ENCODE data around the gene SDK2.
"Not testable (repeated sequence)": the region's sequence is repeated elsewhere in the genome, so short reads cannot be mapped to it uniquely, and the experiment has no call there.

The SDK2 gene

DNA sequence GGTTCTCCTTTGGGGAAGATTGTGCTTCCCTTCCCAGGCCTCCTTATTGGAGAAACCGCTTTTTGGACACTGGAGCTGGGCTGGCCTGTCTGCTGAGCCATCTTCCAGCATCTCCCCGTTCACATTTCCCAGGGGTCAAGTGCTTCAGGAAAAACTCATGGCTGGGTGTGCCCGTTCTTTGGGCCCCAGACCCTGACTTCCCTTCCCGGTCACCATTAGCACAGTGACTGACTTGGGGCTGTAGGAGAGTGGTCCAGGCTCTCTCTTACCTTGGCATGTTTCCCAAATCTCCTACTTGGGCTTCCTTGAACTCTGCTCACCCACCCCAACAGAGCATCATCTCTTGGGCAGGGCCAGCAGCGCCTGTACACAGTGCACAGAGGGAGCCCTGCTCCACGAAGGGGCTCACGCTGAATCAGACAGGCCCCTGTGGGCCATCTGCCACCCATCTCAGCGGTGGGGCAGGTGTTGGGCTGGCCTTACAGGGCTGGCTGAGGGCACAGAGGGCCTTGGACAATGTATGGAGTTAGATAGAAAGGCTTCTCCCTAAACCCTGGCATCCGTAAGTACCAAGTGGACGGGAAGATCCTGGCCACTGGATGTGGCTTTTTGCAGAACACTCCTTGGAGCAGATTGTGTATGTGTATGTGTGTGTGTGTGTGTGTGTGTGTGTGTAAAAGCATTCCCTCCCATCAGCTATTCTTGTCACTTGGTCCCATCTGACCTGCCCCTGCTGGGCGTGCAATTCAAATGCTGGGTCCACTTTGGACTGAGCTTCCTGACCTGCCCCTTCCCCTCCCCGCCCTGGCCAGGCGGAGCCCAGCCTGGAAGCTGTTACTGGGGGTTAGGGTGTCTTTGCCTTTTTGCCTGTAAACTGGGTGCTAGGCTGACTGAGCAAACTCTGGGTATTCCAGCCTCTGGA is 307.6 kb downstream of the SDK2 start:
- no peak for DNase-seq

GRCh38 chr17:73335591-73336407 is 308.4 kb downstream of the SDK2 start:
- DNase-seq: no peak

GRCh38 chr17:73334771-73335513 is 309.3 kb downstream of the SDK2 start:
- DNase-seq: no peak

- not testable (repeated sequence) for DNase-seq
Measured at GRCh38 chr17:73333445-73333844, 310.8 kb downstream of the SDK2 start.

- no peak for DNase-seq
Measured at GRCh38 chr17:73331060-73331459, 313.2 kb downstream of the SDK2 start.

GRCh38 chr17:73327676-73328075 is 316.6 kb downstream of the SDK2 start:
- DNase-seq: no peak

DNA sequence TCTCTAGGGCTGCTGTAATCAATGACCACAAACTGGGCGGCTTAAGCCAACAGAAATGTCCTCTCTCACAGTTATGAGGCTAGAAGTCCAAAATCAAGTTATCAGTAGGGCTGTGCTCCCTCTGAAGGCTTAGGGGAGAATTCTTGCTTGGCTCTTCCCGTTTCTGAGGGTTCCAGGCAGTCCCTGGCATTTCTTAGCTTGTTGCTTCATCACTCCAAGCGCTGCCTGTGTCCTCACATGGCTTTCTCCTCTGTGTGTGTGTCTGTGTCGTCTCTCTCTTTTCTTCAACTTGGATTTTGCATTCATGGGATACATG is 318.8 kb downstream of the SDK2 start:
- no peak for DNase-seq

DNA sequence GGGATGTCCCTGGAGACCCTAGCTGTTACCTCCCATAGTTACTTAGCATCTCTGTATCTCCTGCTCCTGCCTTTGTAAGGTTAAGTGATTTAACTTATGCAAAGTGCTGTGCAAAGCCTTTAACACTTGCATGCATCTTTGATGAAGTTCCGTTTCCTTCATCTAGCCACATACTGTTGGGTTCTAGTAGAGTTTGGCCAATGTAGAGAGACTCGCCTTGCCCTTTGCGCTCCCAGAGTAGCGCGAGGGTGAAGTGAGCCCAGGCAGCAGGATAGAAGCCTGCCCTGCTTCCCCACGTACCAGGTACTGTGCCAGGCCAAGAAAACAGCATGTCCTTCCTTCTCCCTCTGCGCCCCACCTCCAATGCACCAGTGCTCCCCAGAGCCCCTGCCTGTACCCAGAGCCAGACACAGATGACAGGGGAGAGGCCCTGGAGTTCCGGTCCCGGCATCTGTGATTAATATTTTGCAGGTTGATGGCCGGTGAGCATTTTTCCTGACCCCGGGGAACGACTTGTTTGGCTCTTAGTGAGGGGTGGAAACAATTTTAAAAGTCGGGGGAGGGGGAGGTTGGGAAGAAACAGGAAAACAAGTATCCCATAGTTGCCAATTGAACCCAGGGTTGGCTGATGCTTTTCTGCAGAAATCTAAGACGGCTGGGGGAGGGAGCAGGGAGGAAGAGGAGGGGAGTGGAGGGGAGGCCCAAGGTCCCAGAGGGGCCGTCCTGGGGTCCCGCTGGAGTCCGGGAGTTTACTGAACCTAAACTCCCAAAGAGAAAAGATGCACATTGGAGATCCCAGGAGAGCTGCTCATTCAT is 319.3 kb downstream of the SDK2 start:
- no peak for DNase-seq

- DNase-seq: no peak
Measured at GRCh38 chr17:73324160-73324475, 320.1 kb downstream of the SDK2 start.

- no peak for DNase-seq
Measured at GRCh38 chr17:73323409-73324159, 320.7 kb downstream of the SDK2 start.

DNA sequence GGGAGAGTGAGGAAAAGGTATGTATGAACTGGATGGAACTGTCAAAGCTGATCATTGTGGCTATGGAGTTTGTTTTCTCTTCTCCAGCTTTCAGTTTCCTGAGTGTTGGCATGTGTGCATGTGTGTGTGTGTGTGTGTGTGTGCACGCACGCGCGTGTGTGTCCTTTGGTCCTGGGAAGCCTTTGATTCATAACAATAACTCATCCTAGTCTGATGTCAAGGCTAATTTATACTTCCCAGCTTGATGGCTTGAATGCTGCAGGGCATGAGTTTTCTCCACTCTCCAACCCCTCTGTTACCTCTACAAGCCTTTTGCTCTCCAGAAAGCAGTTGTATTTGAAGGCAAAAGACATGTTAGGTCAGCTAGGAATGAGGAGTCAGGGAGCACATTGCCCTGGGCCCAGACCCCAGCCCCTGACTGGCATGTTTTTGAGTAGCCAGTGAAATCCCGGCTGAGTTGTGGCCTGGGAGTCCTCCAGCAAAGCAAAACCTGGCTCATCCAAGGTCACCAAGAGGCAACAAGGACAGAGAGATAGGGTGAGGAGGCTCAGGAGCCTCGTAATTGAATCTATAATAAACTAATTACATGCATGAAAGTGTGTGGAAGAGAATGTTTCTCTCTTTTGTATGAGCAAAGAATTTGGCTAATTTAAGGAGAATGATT is 323.5 kb downstream of the SDK2 start:
- no peak for DNase-seq

DNA sequence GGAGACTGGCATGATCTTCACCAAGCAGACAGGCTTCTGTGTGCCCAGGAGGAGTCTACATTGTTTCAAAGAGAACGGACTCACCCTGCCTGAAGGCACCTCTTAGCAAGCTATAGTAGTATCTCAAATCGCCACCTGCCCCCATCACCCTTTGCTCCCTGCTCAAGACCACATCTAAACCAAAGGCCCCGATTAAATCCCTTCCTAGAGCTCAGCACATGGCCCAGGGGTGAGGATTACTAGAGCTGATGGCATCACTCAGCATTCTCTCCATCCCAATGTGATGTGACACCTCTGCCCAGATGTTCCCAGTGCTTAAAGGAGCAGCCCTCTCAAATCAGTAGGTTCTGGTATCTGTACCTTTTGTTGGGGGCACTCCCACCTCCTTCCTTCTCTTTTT is 324.5 kb downstream of the SDK2 start:
- DNase-seq: no peak

- DNase-seq: no peak
Measured at GRCh38 chr17:73318836-73319235, 325.4 kb downstream of the SDK2 start.

DNA sequence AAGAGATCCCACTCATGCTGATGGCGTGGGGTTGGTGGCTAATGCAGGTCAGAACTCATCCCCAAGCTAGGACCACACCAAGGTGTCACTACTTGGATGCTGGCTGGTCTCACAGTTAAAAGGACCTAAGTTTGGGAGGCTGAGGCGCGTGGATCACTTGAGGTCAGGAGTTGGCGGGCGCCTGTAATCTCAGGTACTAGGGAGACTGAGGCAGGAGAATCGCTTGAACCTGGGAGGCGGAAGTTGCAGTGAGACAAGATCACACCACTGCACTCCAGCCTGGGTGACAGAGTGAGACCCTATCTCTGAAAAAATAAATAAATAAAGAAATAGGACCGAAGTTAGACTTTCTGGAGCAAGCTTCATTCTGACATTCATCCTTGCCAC is 325.8 kb downstream of the SDK2 start:
- DNase-seq: no peak

GRCh38 chr17:73317513-73318426 is 326.5 kb downstream of the SDK2 start:
- DNase-seq: no peak

DNA sequence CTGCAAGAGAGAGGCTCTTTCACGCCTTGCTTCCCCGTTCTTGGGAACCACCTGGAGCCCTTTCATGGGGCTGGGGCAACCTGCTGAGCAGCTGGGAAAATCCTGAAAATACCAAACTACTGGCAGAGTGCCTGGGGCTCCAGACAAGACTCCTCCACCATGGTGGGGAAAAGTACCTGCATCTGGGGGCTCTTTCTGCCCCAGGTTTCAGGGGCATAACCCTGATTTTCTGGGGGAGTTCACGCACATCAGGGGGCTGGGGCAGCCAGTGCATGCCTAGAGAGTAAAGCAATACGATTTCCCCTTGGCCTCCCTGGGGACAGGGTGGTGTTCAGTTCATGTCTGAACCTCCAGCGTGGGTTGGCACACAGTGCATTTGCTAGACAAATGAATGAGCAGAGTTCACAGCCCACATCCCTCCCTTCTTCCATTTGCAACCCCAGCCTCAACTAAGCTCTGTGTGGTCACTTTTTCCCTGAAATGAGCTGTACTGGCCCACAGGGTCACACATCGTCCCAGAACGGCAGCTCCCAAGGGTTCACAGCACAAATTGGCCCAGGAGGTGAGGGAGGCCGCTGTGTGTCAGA is 327.2 kb downstream of the SDK2 start:
- no peak for DNase-seq

- DNase-seq: no peak
Measured at GRCh38 chr17:73315471-73315870, 328.8 kb downstream of the SDK2 start.

DNA sequence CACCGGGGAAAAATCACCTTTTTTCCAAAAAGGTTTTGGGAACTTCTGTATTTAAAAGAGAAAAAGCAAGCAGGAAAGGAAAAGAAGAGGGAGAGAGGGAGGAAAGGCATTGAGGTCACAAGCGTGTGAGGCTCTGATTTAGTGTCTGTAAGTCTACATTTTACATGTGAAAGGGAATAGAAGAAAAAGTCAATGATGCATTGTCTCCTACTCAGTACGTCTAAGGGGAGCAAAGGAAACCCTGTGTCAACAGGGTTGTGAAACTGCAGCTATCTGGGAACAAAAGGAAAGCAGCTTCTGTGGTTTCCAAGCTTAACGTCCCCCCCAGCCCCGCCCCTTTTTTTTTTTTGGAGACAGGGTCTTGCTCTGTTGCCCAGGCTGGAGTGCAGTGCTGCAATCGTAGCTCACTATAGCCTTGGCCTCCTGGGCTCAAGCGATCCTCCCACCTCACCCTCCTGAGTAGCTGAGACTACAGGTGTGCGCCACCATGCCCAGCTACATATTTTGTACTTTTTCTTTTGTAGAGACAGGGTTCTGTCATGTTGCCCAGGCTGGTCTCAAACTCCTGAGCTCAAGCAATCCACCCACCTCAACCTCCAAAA is 330.6 kb downstream of the SDK2 start:
- no peak for DNase-seq

GRCh38 chr17:73312887-73313286 is 331.4 kb downstream of the SDK2 start:
- not testable (repeated sequence) for DNase-seq
